GM23338 (cell line): Measurements from ENCODE around the gene CGA. TPM values are rescaled to one million over a fixed set of nuclear protein-coding genes. Genes with fewer than 3 reads are reported as not detected.

Experiments used
- ATAC-seq: fragments of 200-7000 bp; cut with Tn5 transposase; 3 replicates; pipeline ENCODE4 v1.9.1; 2020
- DNase-seq: peaks from one replicate; pipeline ENCODE4 v3.0.0-alpha.2; 2015; ENCODE audit warnings: low spot score
- H2AFZ ChIP-seq: fragments of 200-600 bp; sonication (generic); 2 replicates; pipeline ENCODE4 v1.8.0; 2016; ENCODE audit warnings: antibody characterized with exemption, mild to moderate bottlenecking, moderate library complexity
- H3F3A ChIP-seq: fragments of 200-600 bp; sonication (generic); replicated peaks from 2 replicates; pipeline ENCODE4 v1.8.0; 2017; ENCODE audit warnings: antibody characterized with exemption, mixed run types, low read depth
- H3K27ac ChIP-seq: fragments of 200-600 bp; sonication (generic); 2 replicates; pipeline ENCODE4 v1.6.1; 2016; ENCODE audit warnings: low read depth
- H3K27me3 ChIP-seq: fragments of 200-600 bp; sonication (generic); 2 replicates; pipeline ENCODE4 v1.8.0; 2016; ENCODE audit warnings: mild to moderate bottlenecking, mixed run types, moderate library complexity; ENCODE audit not compliant: insufficient read depth
- H3K36me3 ChIP-seq: fragments of 200-600 bp; sonication (generic); 2 replicates; pipeline ENCODE4 v1.8.0; 2016; ENCODE audit warnings: mild to moderate bottlenecking; ENCODE audit not compliant: insufficient read depth
- H3K4me1 ChIP-seq: fragments of 200-600 bp; sonication (generic); 2 replicates; pipeline ENCODE4 v1.8.0; 2016; ENCODE audit warnings: mild to moderate bottlenecking, moderate library complexity; ENCODE audit not compliant: insufficient read depth
- H3K4me2 ChIP-seq: fragments of 200-600 bp; sonication (generic); 2 replicates; pipeline ENCODE4 v1.7.1; 2017; ENCODE audit warnings: mixed run types
- H3K4me3 ChIP-seq: fragments of 200-600 bp; sonication (generic); 2 replicates; pipeline ENCODE4 v1.6.1; 2016; ENCODE audit warnings: mixed run types
- H3K79me2 ChIP-seq: fragments of 200-600 bp; sonication (generic); replicated peaks from 2 replicates; pipeline ENCODE4 v1.8.0; 2017; ENCODE audit warnings: mild to moderate bottlenecking; ENCODE audit not compliant: insufficient read depth
- H3K9me2 ChIP-seq: fragments of 200-600 bp; sonication (generic); 2 replicates; pipeline ENCODE4 v1.8.0; 2017; ENCODE audit not compliant: insufficient read depth
- H4K20me1 ChIP-seq: fragments of 200-600 bp; sonication (generic); replicated peaks from 2 replicates; pipeline ENCODE4 v1.8.0; 2017; ENCODE audit warnings: mild to moderate bottlenecking; ENCODE audit not compliant: insufficient read depth
- H3K27ac Mint-ChIP-seq: 2 replicates; pipeline ENCODE4 v1.8.0; 2020; ENCODE audit warnings: inconsistent platforms, mild to moderate bottlenecking, moderate library complexity, mixed read lengths
- H3K27me3 Mint-ChIP-seq: 3 replicates; pipeline ENCODE4 v1.8.0; 2022; ENCODE audit warnings: low read depth, mild to moderate bottlenecking, moderate library complexity, mixed read lengths, inconsistent platforms; ENCODE audit not compliant: insufficient read depth, poor library complexity
- H3K36me3 Mint-ChIP-seq: 3 replicates; pipeline ENCODE4 v1.8.0; 2021; ENCODE audit warnings: low read depth, mild to moderate bottlenecking, inconsistent platforms, moderate library complexity, mixed read lengths
- H3K4me1 Mint-ChIP-seq: 3 replicates; pipeline ENCODE4 v1.8.0; 2020; ENCODE audit warnings: mild to moderate bottlenecking, inconsistent platforms, mixed read lengths
- H3K4me3 Mint-ChIP-seq: 3 replicates; pipeline ENCODE4 v1.8.0; 2021; ENCODE audit warnings: moderate library complexity, mild to moderate bottlenecking, inconsistent platforms, mixed read lengths
- H3K9me3 Mint-ChIP-seq: 3 replicates; pipeline ENCODE4 v1.8.0; 2020; ENCODE audit warnings: moderate library complexity, mild to moderate bottlenecking, inconsistent platforms, mixed read lengths
- CREB1 ChIP-seq: fragments of 250-450 bp; sonication (Bioruptor Pico); IDR thresholded peaks from 2 replicates; pipeline ENCODE4 v1.5.0; 2020; ENCODE audit warnings: low read depth, mild to moderate bottlenecking, moderate library complexity
- CTCF ChIP-seq, 2 experiments: fragments of 200-600 bp in 1 of 2; sonication (generic) in 1 of 2; conservative IDR thresholded peaks; 2 replicates each; pipeline versions ENCODE4 v1.5.1 to v1.6.1; 2016 to 2017; ENCODE audit warnings: antibody characterized with exemption in 2 of 2, low read depth in 2 of 2, mild to moderate bottlenecking in 2 of 2, moderate library complexity in 1 of 2
- ETS1 ChIP-seq: IDR thresholded peaks from 2 replicates; pipeline ENCODE4 v1.6.1; 2016; ENCODE audit warnings: antibody characterized with exemption
- JUNB ChIP-seq: IDR thresholded peaks from one replicate; pipeline ENCODE4 v1.6.1; 2016; ENCODE audit warnings: antibody characterized with exemption; ENCODE audit not compliant: unreplicated experiment
- NANOG ChIP-seq: IDR thresholded peaks from 2 replicates; pipeline ENCODE4 v1.6.1; 2016; ENCODE audit warnings: antibody characterized with exemption, borderline replicate concordance
- POLR2AphosphoS5 ChIP-seq: IDR thresholded peaks from 2 replicates; pipeline ENCODE4 v1.6.1; 2016; ENCODE audit warnings: antibody characterized with exemption, low read depth
- REST ChIP-seq: IDR thresholded peaks from one replicate; pipeline ENCODE4 v1.6.1; 2018; ENCODE audit warnings: antibody characterized with exemption; ENCODE audit not compliant: unreplicated experiment
- ZNF114 ChIP-seq: fragments of 250-450 bp; sonication (Bioruptor Pico); IDR thresholded peaks from 2 replicates; pipeline ENCODE4 v1.5.0; 2020; ENCODE audit warnings: mild to moderate bottlenecking, moderate library complexity
- ZNF331 ChIP-seq: fragments of 250-450 bp; sonication (Bioruptor Pico); IDR thresholded peaks from 2 replicates; pipeline ENCODE4 v1.5.0; 2020; ENCODE audit warnings: low read depth, mild to moderate bottlenecking, moderate library complexity
- polyA plus RNA-seq: library from polyadenylated mRNA; unstranded; fragments of >200 nt; fragmentation: Nextera tagmentation; extraction: Ambion mirVana; gene quantifications from 2 replicates; pipeline ENCODE4 v1.2.1, GENCODE V29; 2016
- total RNA-seq: library from RNA; depleted of rRNA; stranded (reverse); fragments of >200 nt; shearing (Covaris generic); gene quantifications from 2 replicates; pipeline ENCODE4 v1.2.3, GENCODE V29; 2014

The CGA gene
- total and polyA plus RNA-seq, 2 experiments from 2014 or later = not detected

- Histone ChIP-seq H4K20me1 (no peaks in the 10 kb centered on the region), H3K4me2 (no peak overlapping the region), H3K27ac (no peak overlapping the region), H3K4me1 (peaks cover 19% of the 10 kb centered on the region), H3F3A (0 out of 2 replicates have a peak, but pooled peaks cover 2% of the 10 kb centered on the region), H3K36me3 (no peaks in the 10 kb centered on the region), H3K79me2 (no peaks in the 10 kb centered on the region), H3K27me3 (no peaks in the 10 kb centered on the region), H3K9me2 (0 out of 2 replicates have a peak, but pooled peaks cover 3% of the 10 kb centered on the region), H3K4me3 (no peak overlapping the region), H2AFZ (no peak overlapping the region)
- DNase-seq = no peak
- Mint-ChIP-seq H3K27me3 (peaks cover 7% of the 10 kb centered on the region), H3K4me3 (no peak overlapping the region), H3K4me1 (peaks cover 25% of the 10 kb centered on the region), H3K27ac (no peak overlapping the region), H3K9me3 (peaks cover 6% of the 10 kb centered on the region; the same call in 2 of the 3 replicates), H3K36me3 (peaks cover 5% of the 10 kb centered on the region; the same call in 2 of the 3 replicates)
- TF ChIP-seq ZNF331 (no peak), CREB1 (CRISPR knock-in tag) (no peak), CTCF (conservative IDR thresholded peaks at IDR 0.05; ENCODE audit: low read depth in 2 of 2) (no peak)
- no peak for ATAC-seq
These were observed 23.1 kb upstream of the CGA start for GRCh38 chr6:87118054-87118453.

GRCh38 chr6:87116922-87117321 lies 22.0 kb upstream of the CGA start:
- Histone ChIP-seq H3K27ac (no peak overlapping the region), H4K20me1 (no peaks in the 10 kb centered on the region), H3K9me2 (0 out of 2 replicates have a peak, but pooled peaks cover 3% of the 10 kb centered on the region), H3K4me2 (no peak overlapping the region), H3K27me3 (no peaks in the 10 kb centered on the region), H3F3A (0 out of 2 replicates have a peak, but pooled peaks cover 2% of the 10 kb centered on the region), H3K36me3 (no peaks in the 10 kb centered on the region), H2AFZ (no peak overlapping the region), H3K79me2 (no peaks in the 10 kb centered on the region), H3K4me1 (peaks cover 19% of the 10 kb centered on the region), H3K4me3 (no peak overlapping the region)
- Mint-ChIP-seq H3K4me3 (no peak overlapping the region), H3K4me1 (peaks cover 25% of the 10 kb centered on the region), H3K9me3 (peaks cover 3% of the 10 kb centered on the region; the same call in 2 of the 3 replicates), H3K27me3 (peaks cover 6% of the 10 kb centered on the region), H3K27ac (0 out of 2 replicates have a peak overlapping the region, but pooled peaks have one; percentile 44), H3K36me3 (peaks cover 1% of the 10 kb centered on the region; the same call in 2 of the 3 replicates)
- no peak for ATAC-seq
- DNase-seq = no peak
- TF ChIP-seq ZNF114 (no peak), ETS1 (no peak), NANOG (no peak), POLR2AphosphoS5 (no peak), REST (no peak), ZNF331 (no peak), JUNB (no peak)
